ENCODE data around the gene PTPRN2.
"Not testable (repeated sequence)": the region's sequence is repeated elsewhere in the genome, so short reads cannot be mapped to it uniquely, and the experiment has no call there.

The PTPRN2 gene

GRCh38 chr7:157996359-157997079, 591.1 kb downstream of the PTPRN2 start:
- DNase-seq = no peak

GRCh38 chr7:157995815-157996214, 591.8 kb downstream of the PTPRN2 start:
- DNase-seq = no peak

GRCh38 chr7:157994319-157994718, 593.3 kb downstream of the PTPRN2 start:
- no peak for DNase-seq

- DNase-seq = no peak
These were observed 594.1 kb downstream of the PTPRN2 start for GRCh38 chr7:157993406-157994105.

- no peak for DNase-seq
These were observed 595.0 kb downstream of the PTPRN2 start for GRCh38 chr7:157992511-157993160.

GRCh38 chr7:157991761-157992160, 595.9 kb downstream of the PTPRN2 start:
- DNase-seq = no peak

- DNase-seq = no peak
These were observed 596.3 kb downstream of the PTPRN2 start for GRCh38 chr7:157991351-157991750.

- DNase-seq = no peak
These were observed 596.8 kb downstream of the PTPRN2 start for GRCh38 chr7:157990881-157991250.

GRCh38 chr7:157990226-157990880, 597.3 kb downstream of the PTPRN2 start:
- DNase-seq = no peak

GRCh38 chr7:157989589-157989988, 598.0 kb downstream of the PTPRN2 start:
- DNase-seq = no peak

- DNase-seq = no peak
These were observed 599.7 kb downstream of the PTPRN2 start for GRCh38 chr7:157987906-157988305.

GRCh38 chr7:157986051-157986450, 601.6 kb downstream of the PTPRN2 start:
- DNase-seq = no peak

- no peak for DNase-seq
These were observed 602.0 kb downstream of the PTPRN2 start for GRCh38 chr7:157985636-157986035.

- no peak for DNase-seq
These were observed 603.0 kb downstream of the PTPRN2 start for GRCh38 chr7:157984423-157985163.

- DNase-seq = no peak
These were observed 603.9 kb downstream of the PTPRN2 start for GRCh38 chr7:157983502-157984422.

- no peak for DNase-seq
These were observed 605.8 kb downstream of the PTPRN2 start for GRCh38 chr7:157981778-157982177.

- DNase-seq = no peak
These were observed 606.8 kb downstream of the PTPRN2 start for GRCh38 chr7:157980774-157981173.

- DNase-seq = not testable (repeated sequence)
These were observed 607.3 kb downstream of the PTPRN2 start for GRCh38 chr7:157980341-157980731.

GRCh38 chr7:157979636-157980340, 607.8 kb downstream of the PTPRN2 start:
- no peak for DNase-seq

- no peak for DNase-seq
These were observed 608.9 kb downstream of the PTPRN2 start for GRCh38 chr7:157978766-157979165.

All from activated CD4-positive, alpha-beta T cell treated with anti-CD3 and anti-CD28 coated beads, Interleukin-2, Interleukin-6, amounts not matched to agents 100 ng/mL and 50 ng/mL, durations not matched to agents 16 hours and 8 hours (primary cell).